Mesothelial cell of epicardium (in vitro differentiated cells): ENCODE measurements around the gene CEL. TPM values are rescaled to one million over a fixed set of nuclear protein-coding genes. Genes with fewer than 3 reads are reported as not detected.
A peak's percentile ranks its signal among the peaks of the same experiment; 100 is the strongest.

Experiments used
- DNase-seq, 2 experiments: peaks; one replicate each; pipeline ENCODE4 v3.0.0; 2021; ENCODE audit warnings: low spot score in 2 of 2; ENCODE audit not compliant: unreplicated experiment in 2 of 2
- H3K27ac Mint-ChIP-seq: 2 replicates; pipeline ENCODE4 v1.8.0; 2021; ENCODE audit warnings: mixed read lengths
- H3K27me3 Mint-ChIP-seq: 2 replicates; pipeline ENCODE4 v1.8.0; 2021; ENCODE audit warnings: low read depth, mixed read lengths
- H3K36me3 Mint-ChIP-seq: 2 replicates; pipeline ENCODE4 v1.8.0; 2021; ENCODE audit warnings: mixed read lengths
- H3K4me1 Mint-ChIP-seq: 2 replicates; pipeline ENCODE4 v1.8.0; 2021; ENCODE audit warnings: mixed read lengths
- H3K4me3 Mint-ChIP-seq: 2 replicates; pipeline ENCODE4 v1.8.0; 2021; ENCODE audit warnings: mild to moderate bottlenecking, moderate library complexity, mixed read lengths
- H3K9me3 Mint-ChIP-seq: 2 replicates; pipeline ENCODE4 v1.8.0; 2021; ENCODE audit warnings: mixed read lengths
- CTCF ChIP-seq: fragments of 200-600 bp; sonication (generic); IDR thresholded peaks from one replicate; pipeline ENCODE4 v1.5.0; 2021; ENCODE audit warnings: antibody characterized with exemption; ENCODE audit not compliant: unreplicated experiment
- microRNA-seq: library from miRNA; unstranded; fragments of <30 nt; microRNA quantifications from one replicate; pipeline ENCODE4 v1.2.0, GENCODE V29; 2021; ENCODE audit warnings: inconsistent platforms, mixed read lengths
- total RNA-seq: library from RNA; stranded (reverse); gene quantifications from 3 replicates; pipeline ENCODE4 v1.2.1, GENCODE V29; 2021

Gene CEL
- total RNA-seq, 1 donor from 2014 or later: 5.0 TPM

GRCh38 chr9:133120501-133121197 lies 58.9 kb downstream of the CEL start:
- no peak for TF ChIP-seq CTCF
- Mint-ChIP-seq H3K4me3 (peak overlapping the region; percentile 75), H3K36me3 (no peaks in the 10 kb centered on the region), H3K4me1 (peaks cover 54% of the 10 kb centered on the region), H3K27me3 (no peaks in the 10 kb centered on the region), H3K27ac (peak overlapping the region; percentile 71), H3K9me3 (no peaks in the 10 kb centered on the region)
- DNase-seq: no peak

Small RNA genes lying within 50 kb of the gene (microRNA-seq; reads per million reads assigned to microRNA genes)
- 8.2 reads per million, percentile 28 among the genes with 10 or more reads in this experiment for gene MIR6877

Other genes with a start within 250 kb of the CEL start
- gene AK8, start 183.7 kb upstream of the CEL start, total RNA-seq: 1.5 to 2.1 TPM (median 2.0 TPM) in 3 replicates
- gene SPACA9, start 183.1 kb upstream of the CEL start, total RNA-seq: 5.5 to 5.8 TPM (median 5.7 TPM) in 3 replicates
- 65.1 to 68.5 TPM (median 67.6 TPM) in 3 replicates for gene TSC1, start 117.4 kb upstream of the CEL start, total RNA-seq
- not detected in 3 replicates for gene GFI1B, start 83.3 kb upstream of the CEL start, total RNA-seq
- gene GTF3C5, start 31.0 kb upstream of the CEL start, total RNA-seq: 80.0 to 85.3 TPM (median 80.2 TPM) in 3 replicates
- 78.9 to 83.5 TPM (median 82.9 TPM) in 3 replicates for gene RALGDS, start 59.3 kb downstream of the CEL start, total RNA-seq
- gene GBGT1, start 101.9 kb downstream of the CEL start, total RNA-seq: 29.1 to 32.8 TPM (median 31.8 TPM) in 3 replicates
- not detected in 3 replicates for gene OBP2B, start 147.3 kb downstream of the CEL start, total RNA-seq
- gene ABO, start 213.2 kb downstream of the CEL start, total RNA-seq: 2.0 to 3.2 TPM (median 2.3 TPM) in 3 replicates